K562 (cell line): ENCODE results near the gene CAPN5. TPM values are rescaled to one million over a fixed set of nuclear protein-coding genes. Genes with fewer than 3 reads are reported as not detected.

Source experiments
- ATAC-seq: fragments of 200-7000 bp; cut with Tn5 transposase; 3 replicates; pipeline ENCODE4 v1.9.1; 2020; ENCODE audit warnings: moderate library complexity
- BruUV-seq: library from RNA; stranded (reverse); fragments of 400-500 nt; replicated peaks from 2 replicates; lab custom pipeline; 2021; lab: Mats Ljungman, UMichigan
- CTCF ChIA-PET: fragments of 300-600 bp; formaldehyde crosslinking; extraction: SDS; loops from one replicate; lab custom pipeline; 2021; ENCODE audit warnings: low intra/inter-chr PET ratio; lab: Yijun Ruan, JAX
- POLR2A ChIA-PET: fragments of 300-600, 350-650 bp; sonication (Branson Sonifier 250); formaldehyde crosslinking; extraction: SDS; loops from one replicate; lab custom pipeline; 2021; ENCODE audit warnings: antibody characterized with exemption, inconsistent platforms; lab: Yijun Ruan, JAX
- DNase-seq, 4 experiments: peaks; one replicate each; pipeline versions ENCODE4 v3.0.0 to v3.0.0-alpha.2; 2011 to 2018; ENCODE audit warnings: low spot score in 3 of 4, mixed read lengths in 3 of 4; ENCODE audit errors: extremely low read depth in 1 of 4
- FAIRE-seq: peaks from 2 replicates; lab custom pipeline; 2011; peaks lifted over from hg19 to GRCh38; lab: Jason Lieb, UNC
- H2AFZ ChIP-seq: 2 replicates; pipeline ENCODE4 v1.6.0; 2011; ENCODE audit warnings: low read depth, low read length, control low read depth, inconsistent platforms
- H3K27ac ChIP-seq: fragments of 200-600 bp; 3 replicates; pipeline ENCODE4 v1.8.0; 2011; ENCODE audit warnings: low read depth, mild to moderate bottlenecking, control low read depth, inconsistent platforms, low read length, moderate library complexity, mixed read lengths; ENCODE audit errors: extremely low read depth
- H3K27me3 ChIP-seq, 2 experiments: fragments of 300-600 bp in 1 of 2; 2 replicates in 1 of 2; 3 replicates in 1 of 2; pipeline versions ENCODE4 v1.6.0 to v1.8.0; 2011; ENCODE audit warnings: inconsistent platforms in 2 of 2, low read length in 2 of 2, mild to moderate bottlenecking in 1 of 2, mixed read lengths in 1 of 2, moderate library complexity in 1 of 2; ENCODE audit not compliant: control insufficient read depth in 2 of 2, insufficient read depth in 2 of 2
- H3K36me3 ChIP-seq: fragments of 300-600 bp; 3 replicates; pipeline ENCODE4 v1.8.0; 2011; ENCODE audit warnings: mild to moderate bottlenecking, low read length, inconsistent platforms; ENCODE audit not compliant: control insufficient read depth, insufficient read depth
- H3K4me1 ChIP-seq, 2 experiments: fragments of 200-600 bp in 1 of 2; replicated peaks in 1 of 2; 2 replicates in 1 of 2; 3 replicates in 1 of 2; pipeline versions ENCODE4 v1.5.1 to v1.8.0; 2011; ENCODE audit warnings: inconsistent platforms in 2 of 2, low read length in 2 of 2, mild to moderate bottlenecking in 1 of 2, mixed read lengths in 1 of 2, moderate library complexity in 1 of 2; ENCODE audit not compliant: control insufficient read depth in 2 of 2, insufficient read depth in 2 of 2
- H3K4me2 ChIP-seq: 2 replicates; pipeline ENCODE4 v1.6.1; 2011; ENCODE audit warnings: low read length, control low read depth, inconsistent platforms, mixed read lengths; ENCODE audit not compliant: insufficient read depth
- H3K4me3 ChIP-seq: fragments of 200-600 bp; sonication (generic), shearing (Covaris generic); 2 replicates; pipeline ENCODE4 v1.5.1; 2016; ENCODE audit warnings: control low read depth, inconsistent platforms
- H3K79me2 ChIP-seq: fragments of 200-600 bp; 3 replicates; pipeline ENCODE4 v1.8.0; 2011; ENCODE audit warnings: low read length, inconsistent platforms; ENCODE audit not compliant: control insufficient read depth, insufficient read depth
- H3K9ac ChIP-seq, 2 experiments: 2 replicates each; pipeline versions ENCODE4 v1.6.0 to v1.6.1; 2011; ENCODE audit warnings: low read depth in 2 of 2, low read length in 2 of 2, control low read depth in 1 of 2, inconsistent platforms in 1 of 2, mild to moderate bottlenecking in 1 of 2, mixed read lengths in 1 of 2; ENCODE audit not compliant: insufficient read depth in 1 of 2
- H3K9me1 ChIP-seq: one replicate; pipeline ENCODE4 v1.6.0; 2011; ENCODE audit warnings: inconsistent platforms, mild to moderate bottlenecking, low read length, moderate library complexity; ENCODE audit not compliant: control insufficient read depth, insufficient read depth
- H3K9me3 ChIP-seq: replicated peaks from 2 replicates; pipeline ENCODE4 v1.5.1; 2011; ENCODE audit warnings: low read depth, low read length, inconsistent platforms; ENCODE audit not compliant: control insufficient read depth, insufficient read depth
- H4K20me1 ChIP-seq: replicated peaks from 2 replicates; pipeline ENCODE4 v1.6.1; 2011; ENCODE audit warnings: low read length, inconsistent platforms, mixed read lengths; ENCODE audit not compliant: control insufficient read depth, insufficient read depth
- CREM ChIP-seq: IDR thresholded peaks from 2 replicates; pipeline ENCODE4 v1.6.1; 2014; ENCODE audit warnings: antibody characterized with exemption, low read depth
- HNRNPLL ChIP-seq: fragments of 200-400 bp; formaldehyde crosslinking; IDR thresholded peaks from 2 replicates; pipeline ENCODE4 v1.6.1; 2017; ENCODE audit warnings: low read length, low read depth, mild to moderate bottlenecking; ENCODE audit not compliant: poor library complexity, severe bottlenecking
- KDM4B ChIP-seq, 2 experiments: fragments of 450-650 bp in 1 of 2; sonication (generic) in 1 of 2; IDR thresholded peaks; 2 replicates each; pipeline ENCODE4 v1.6.1; 2016 to 2017; ENCODE audit warnings: borderline replicate concordance in 2 of 2, antibody characterized with exemption in 1 of 2, low read depth in 1 of 2, mild to moderate bottlenecking in 1 of 2
- PHTF2 ChIP-seq: fragments of 250-450 bp; sonication (Bioruptor Pico); IDR thresholded peaks from 2 replicates; pipeline ENCODE4 v1.5.0; 2021; ENCODE audit warnings: mild to moderate bottlenecking
- RFX1 ChIP-seq: fragments of 450-650 bp; IDR thresholded peaks from 2 replicates; pipeline ENCODE4 v1.6.1; 2016; ENCODE audit warnings: mild to moderate bottlenecking, moderate library complexity
- U2AF2 ChIP-seq: fragments of 200-400 bp; formaldehyde crosslinking; optimal IDR thresholded peaks from 2 replicates; pipeline ENCODE3; 2017; ENCODE audit warnings: low read depth, mild to moderate bottlenecking, low read length
- ZBTB17 ChIP-seq: fragments of 450-650 bp; formaldehyde crosslinking; IDR thresholded peaks from 2 replicates; pipeline ENCODE4 v1.4.0; 2020; ENCODE audit warnings: mild to moderate bottlenecking
- ZNF780A ChIP-seq: fragments of 250-450 bp; sonication (Bioruptor Pico); IDR thresholded peaks from 2 replicates; pipeline ENCODE4 v1.5.0; 2021; ENCODE audit warnings: mild to moderate bottlenecking
- in situ Hi-C: fragments of 300-500 bp; cut with MboI; formaldehyde crosslinking; loops from 4 replicates; pipeline ENCODE4 v1.15.0; 2018; ENCODE audit warnings: inconsistent platforms, mixed read lengths
- intact Hi-C: fragments of 100-400 bp; cut with micrococcal nuclease; formaldehyde crosslinking; loops from 2 replicates; pipeline ENCODE4 v1.14.2; 2022
- polyA plus RNA-seq, 8 experiments: library from polyadenylated mRNA; depleted of rRNA in 4 of 8; stranded (reverse) in 5 of 8; unstranded in 3 of 8; fragments of >200 nt; fragmentation: Nextera tagmentation in 2 of 8; fragmentation: Illumina TruSeq in 1 of 8; extraction: Ambion mirVana in 2 of 8; extraction: Trizol in 1 of 8; gene quantifications; 2 replicates each; pipeline versions ENCODE4 v1.2.1 to v1.2.3, GENCODE V29; 2011 to 2014; ENCODE audit warnings: inconsistent platforms in 1 of 8, missing spikeins in 1 of 8
- total RNA-seq, 7 experiments: library from RNA; depleted of rRNA in 6 of 7; stranded (reverse); fragments of >200 nt in 6 of 7; fragmentation: Illumina TruSeq in 2 of 7; extraction: Trizol in 2 of 7; gene quantifications; 2 replicates each; pipeline versions ENCODE4 v1.2.1 to v1.2.3, GENCODE V29; 2011 to 2021; ENCODE audit warnings: low replicate concordance in 1 of 7
- TF ChIP-seq, protein P1 (sequence below): fragments of 450-650 bp; formaldehyde crosslinking; IDR thresholded peaks from 2 replicates; pipeline ENCODE4 v1.4.0; 2020; ENCODE audit warnings: mild to moderate bottlenecking, moderate library complexity
- TF ChIP-seq, protein P2 (sequence below): fragments of 250-450 bp; sonication (Bioruptor Pico); IDR thresholded peaks from 2 replicates; pipeline ENCODE4 v1.4.0; 2020; ENCODE audit warnings: mild to moderate bottlenecking

CAPN5 gene
- total and polyA plus RNA-seq, 9 of the 15 experiments (the other 6 are each of a cell fraction or from before 2014, with no cell fraction given): 0.04 to 0.44 (median 0.14) TPM; not detected in 2

DNA sequence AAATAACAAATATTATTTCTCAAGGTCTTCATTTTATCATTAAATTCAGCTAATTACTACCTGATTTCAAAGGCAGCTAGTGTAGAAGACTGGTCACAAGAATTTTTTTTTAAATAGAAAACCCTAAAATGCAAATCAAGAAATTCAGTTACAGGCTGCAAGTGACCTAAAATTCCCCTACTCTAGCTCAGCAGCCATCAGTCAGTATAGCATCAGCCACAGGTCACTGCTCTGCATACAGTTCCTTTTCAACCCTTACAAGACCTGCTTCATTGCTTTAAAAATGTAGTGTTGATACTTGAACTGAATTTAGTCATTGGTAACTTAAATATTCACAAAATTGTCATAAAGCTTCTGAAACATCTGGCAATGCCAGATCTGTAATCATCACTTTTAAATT lies 42.0 kb upstream of the CAPN5 start:
- Histone ChIP-seq H4K20me1 (no peaks in the 10 kb centered on the region), H3K79me2 (no peaks in the 10 kb centered on the region), H3K4me2 (no peak overlapping the region), H3K9me3 (no peaks in the 10 kb centered on the region), H3K27ac (no peak overlapping the region), H3K36me3 (no peaks in the 10 kb centered on the region; the same call in 2 of the 3 replicates), H3K27me3 (peaks cover 0 to 3% of the 10 kb centered on the region in 2 experiments; a peak in 2 of 5 replicates), H3K9ac (no peak overlapping the region), H3K4me1 (peaks cover 0 to 7% of the 10 kb centered on the region in 2 experiments; a peak in 2 of 5 replicates), H3K9me1 (no peaks in the 10 kb centered on the region), H3K4me3 (no peak overlapping the region), H2AFZ (no peak overlapping the region)
- POLR2A ChIA-PET: interaction anchor here (0.7 kb wide), 1 partner anchor 201 kb away, joined by 3 read pairs; no protein-coding TSS in a partner anchor
- no peak for ATAC-seq
- intact Hi-C loops: no loop called here
- no peak for DNase-seq
- CTCF ChIA-PET: no interaction called here
- TF ChIP-seq PHTF2 (CRISPR knock-in tag): no peak
- TF ChIP-seq, protein P1, sequence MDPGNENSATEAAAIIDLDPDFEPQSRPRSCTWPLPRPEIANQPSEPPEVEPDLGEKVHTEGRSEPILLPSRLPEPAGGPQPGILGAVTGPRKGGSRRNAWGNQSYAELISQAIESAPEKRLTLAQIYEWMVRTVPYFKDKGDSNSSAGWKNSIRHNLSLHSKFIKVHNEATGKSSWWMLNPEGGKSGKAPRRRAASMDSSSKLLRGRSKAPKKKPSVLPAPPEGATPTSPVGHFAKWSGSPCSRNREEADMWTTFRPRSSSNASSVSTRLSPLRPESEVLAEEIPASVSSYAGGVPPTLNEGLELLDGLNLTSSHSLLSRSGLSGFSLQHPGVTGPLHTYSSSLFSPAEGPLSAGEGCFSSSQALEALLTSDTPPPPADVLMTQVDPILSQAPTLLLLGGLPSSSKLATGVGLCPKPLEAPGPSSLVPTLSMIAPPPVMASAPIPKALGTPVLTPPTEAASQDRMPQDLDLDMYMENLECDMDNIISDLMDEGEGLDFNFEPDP (CRISPR knock-in tag): no peak
- TF ChIP-seq CREM: no peak
- TF ChIP-seq KDM4B (IDR thresholded peaks at IDR 0.05; ENCODE audit: borderline replicate concordance in 2 of 2, low read depth in 1 of 2): no peak
- TF ChIP-seq, protein P2, sequence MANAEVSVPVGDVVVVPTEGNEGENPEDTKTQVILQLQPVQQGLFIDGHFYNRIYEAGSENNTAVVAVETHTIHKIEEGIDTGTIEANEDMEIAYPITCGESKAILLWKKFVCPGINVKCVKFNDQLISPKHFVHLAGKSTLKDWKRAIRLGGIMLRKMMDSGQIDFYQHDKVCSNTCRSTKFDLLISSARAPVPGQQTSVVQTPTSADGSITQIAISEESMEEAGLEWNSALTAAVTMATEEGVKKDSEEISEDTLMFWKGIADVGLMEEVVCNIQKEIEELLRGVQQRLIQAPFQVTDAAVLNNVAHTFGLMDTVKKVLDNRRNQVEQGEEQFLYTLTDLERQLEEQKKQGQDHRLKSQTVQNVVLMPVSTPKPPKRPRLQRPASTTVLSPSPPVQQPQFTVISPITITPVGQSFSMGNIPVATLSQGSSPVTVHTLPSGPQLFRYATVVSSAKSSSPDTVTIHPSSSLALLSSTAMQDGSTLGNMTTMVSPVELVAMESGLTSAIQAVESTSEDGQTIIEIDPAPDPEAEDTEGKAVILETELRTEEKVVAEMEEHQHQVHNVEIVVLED (CRISPR knock-in tag): no peak
- no peak for TF ChIP-seq RFX1
- TF ChIP-seq ZBTB17 (CRISPR knock-in tag): no peak
- no peak for TF ChIP-seq HNRNPLL
- TF ChIP-seq ZNF780A (CRISPR knock-in tag): no peak
- TF ChIP-seq U2AF2: no peak
- no TSS peak for BruUV-seq
- in situ Hi-C loops: no loop called here
- no peak for FAIRE-seq
